ENCODE data around the gene STXBP1.

DNA sequence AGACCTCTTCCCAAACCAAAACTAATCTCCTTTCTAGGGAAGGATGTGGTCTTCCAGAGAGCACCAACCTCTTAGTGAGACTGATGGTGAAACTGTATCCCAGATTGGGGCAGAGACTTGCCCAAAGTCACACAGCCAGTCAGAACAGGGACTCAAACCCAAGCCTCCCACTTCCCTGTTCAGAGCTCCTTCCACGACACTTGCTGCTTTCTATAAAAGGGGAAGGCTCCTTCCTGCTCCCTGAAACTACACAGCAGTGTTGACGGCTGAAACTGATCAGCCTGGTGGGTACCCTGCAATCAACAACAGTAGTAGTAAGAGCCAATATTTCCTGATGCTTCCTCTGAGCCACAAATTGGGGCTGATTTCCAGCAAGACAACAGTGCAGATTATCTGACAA lies 121.5 kb downstream of the STXBP1 start:
- TF ChIP-seq EZH2 (IDR thresholded peaks at IDR 0.05; ENCODE audit: insufficient read depth, poor library complexity, severe bottlenecking) (no peak), EZH2phosphoT487 (IDR thresholded peaks at IDR 0.05; ENCODE audit: insufficient read depth, low read depth) (no peak)

All from GM23248 (cell line).